Thyroid gland (tissue), 4 donors: ENCODE data around the gene DAB1.

Source experiments
- CTCF ChIP-seq, 6 experiments: fragments of 200-600 bp in 3 of 6; fragments of 450-650 bp in 3 of 6; sonication (generic) in 3 of 6; IDR thresholded peaks; one replicate each; pipeline ENCODE4 v1.5.1; 2016 to 2019; ENCODE audit warnings: antibody characterized with exemption in 6 of 6, mild to moderate bottlenecking in 2 of 6, inconsistent platforms in 1 of 6, moderate library complexity in 1 of 6
- POLR2A ChIP-seq, 2 donors: fragments of 450-650 bp; IDR thresholded peaks; one replicate each; pipeline ENCODE4 v1.6.1; 2017; ENCODE audit warnings: antibody characterized with exemption in 2 of 2, mild to moderate bottlenecking in 2 of 2, moderate library complexity in 1 of 2

GRCh38 chr1:57192222-57192621 is 231.6 kb downstream of the DAB1 start:
- TF ChIP-seq POLR2A (IDR thresholded peaks at IDR 0.05) = no peak
- TF ChIP-seq CTCF (IDR thresholded peaks at IDR 0.05) = no peak
